ENCODE measurements around the gene TFE3.

The TFE3 gene, protein sequence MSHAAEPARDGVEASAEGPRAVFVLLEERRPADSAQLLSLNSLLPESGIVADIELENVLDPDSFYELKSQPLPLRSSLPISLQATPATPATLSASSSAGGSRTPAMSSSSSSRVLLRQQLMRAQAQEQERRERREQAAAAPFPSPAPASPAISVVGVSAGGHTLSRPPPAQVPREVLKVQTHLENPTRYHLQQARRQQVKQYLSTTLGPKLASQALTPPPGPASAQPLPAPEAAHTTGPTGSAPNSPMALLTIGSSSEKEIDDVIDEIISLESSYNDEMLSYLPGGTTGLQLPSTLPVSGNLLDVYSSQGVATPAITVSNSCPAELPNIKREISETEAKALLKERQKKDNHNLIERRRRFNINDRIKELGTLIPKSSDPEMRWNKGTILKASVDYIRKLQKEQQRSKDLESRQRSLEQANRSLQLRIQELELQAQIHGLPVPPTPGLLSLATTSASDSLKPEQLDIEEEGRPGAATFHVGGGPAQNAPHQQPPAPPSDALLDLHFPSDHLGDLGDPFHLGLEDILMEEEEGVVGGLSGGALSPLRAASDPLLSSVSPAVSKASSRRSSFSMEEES

DNA sequence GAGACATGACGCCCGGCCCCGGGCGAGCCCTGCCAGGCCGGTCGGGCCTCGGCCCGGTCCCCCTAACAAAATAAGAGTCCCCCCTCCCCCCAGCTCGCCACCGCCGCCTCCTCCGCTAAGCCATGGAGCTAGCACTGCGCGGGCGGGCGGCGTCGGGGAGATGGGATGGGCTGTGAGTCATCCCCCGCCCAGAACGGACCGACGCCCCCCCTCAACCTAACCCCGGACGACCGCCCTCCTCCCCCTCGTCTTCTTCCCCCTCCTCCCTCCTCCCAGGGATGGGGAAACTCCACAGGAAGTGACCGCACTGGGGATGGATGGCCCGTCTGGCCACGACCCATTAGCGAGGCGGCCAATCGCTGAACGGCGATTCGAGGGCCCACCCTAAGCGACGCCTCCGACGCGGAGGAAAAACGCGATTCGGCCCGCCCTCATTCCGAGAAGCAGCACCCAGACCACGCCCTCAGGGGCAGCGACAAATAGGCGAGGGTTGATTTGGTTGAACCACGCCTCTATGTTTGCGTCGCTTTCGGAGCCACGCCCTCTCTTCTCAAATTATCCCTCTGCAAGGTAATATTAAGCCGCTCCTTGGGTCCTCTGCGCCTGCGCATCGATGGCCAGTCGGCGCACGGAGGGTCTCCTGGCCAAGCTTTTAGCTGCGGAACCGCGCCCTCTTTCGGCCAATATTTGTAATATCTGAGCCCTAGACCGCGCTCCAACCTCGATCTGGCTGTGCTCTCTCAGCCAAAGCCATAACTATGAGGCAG lies at the start of gene TFE3:
TFE3 (minus strand) TSS at position 138 of the 767 bp plus-strand sequence; CDS start at position 7, 131 bp downstream.
- DNase-seq, result peak; percentile 93

DNA sequence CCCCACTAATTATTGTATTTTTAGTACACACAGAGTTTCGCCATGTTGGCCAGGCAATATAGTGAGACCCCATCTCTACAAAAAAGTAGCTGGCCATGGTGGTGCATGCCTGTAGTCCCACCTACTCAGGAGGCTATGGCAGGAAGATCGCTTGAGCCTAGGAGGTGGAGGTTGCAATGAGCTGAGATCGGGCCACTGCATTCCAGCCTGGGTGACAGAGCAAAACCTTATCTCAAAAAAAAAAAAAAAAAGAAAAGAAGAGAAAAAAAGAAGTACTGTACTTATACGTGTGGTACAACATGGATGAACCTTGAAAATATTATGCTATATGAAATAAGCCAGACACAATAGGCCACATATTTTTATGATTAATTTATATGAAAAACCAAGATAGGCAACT lies 46.4 kb upstream of the TFE3 start:
- DNase-seq, result no peak

DNA sequence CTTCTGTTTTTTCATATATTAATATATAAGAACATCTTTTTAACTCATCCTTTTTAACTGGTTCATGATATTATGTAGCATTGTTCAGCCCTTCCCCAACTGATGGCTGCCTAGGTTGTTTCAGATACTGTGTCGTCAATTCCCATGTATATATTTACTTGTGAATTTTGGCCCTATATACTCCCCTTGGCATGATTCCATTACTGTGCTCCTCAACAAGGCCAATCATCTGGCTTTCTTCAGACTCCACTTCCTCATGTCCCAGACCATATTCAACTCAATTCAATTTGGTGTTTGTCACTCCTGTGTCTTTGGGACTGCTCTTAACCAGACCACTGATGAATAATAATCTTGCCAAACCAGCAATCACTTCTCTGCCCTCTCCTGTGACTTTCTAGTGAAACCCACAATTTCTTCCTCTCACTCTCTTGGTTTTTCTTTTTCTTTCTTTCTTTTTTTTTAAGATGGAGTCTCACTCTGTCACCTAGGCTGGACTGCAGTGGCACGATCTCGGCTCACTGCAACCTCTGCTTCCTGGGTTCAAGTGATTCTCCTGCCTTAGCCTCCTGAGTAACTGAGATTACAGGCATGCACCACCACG lies 39.2 kb upstream of the TFE3 start:
- no peak for DNase-seq

DNA sequence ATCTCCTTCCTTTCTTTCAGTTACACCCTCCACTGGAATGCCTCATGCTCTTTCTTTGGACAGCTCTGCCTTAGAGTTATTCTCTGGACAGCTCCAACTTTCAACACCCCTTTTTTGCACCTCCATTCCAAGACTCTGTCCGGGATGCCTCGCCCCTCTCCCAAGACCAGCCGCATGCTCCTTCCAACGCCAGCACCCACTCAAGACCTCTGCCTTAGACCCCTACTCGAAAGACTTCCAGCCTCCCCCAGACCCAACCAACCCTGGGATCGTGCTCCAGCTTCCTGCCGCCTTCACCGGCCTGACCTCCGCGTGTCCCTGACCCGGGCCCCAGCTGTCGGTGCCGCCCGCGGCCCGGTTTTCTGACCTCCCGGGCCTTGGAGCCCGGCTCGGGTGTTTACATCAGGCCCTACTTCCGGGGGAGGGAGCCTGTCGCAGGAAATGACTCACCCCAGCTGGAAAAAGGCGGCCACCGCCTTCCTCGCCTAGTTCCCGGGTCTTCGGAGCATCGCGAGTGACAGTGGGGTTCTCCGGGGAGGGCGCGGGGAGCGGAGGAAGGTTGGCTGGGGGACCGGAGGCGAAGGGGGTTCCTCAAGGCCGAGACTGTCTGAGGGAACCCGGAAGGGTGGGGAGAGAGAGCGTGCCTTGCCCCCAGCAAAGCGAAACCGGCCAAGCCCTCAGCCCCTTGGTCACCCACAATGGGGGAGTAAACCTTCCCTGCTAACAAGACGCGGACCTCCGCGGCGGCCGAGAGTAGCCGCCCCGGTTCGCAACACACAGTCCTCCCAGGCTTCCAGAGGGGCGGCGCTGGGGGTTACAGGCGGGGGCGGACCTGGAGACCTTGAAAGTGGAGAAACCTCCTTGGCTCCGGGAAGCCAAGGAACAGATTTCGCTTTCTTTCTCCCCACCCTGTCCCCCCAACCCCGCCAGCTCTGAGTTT lies 36.6 kb upstream of the TFE3 start, which contains the start of gene WDR45:
WDR45 (minus strand) TSS at position 399 of the 940 bp plus-strand sequence. CDS start 1,792 bp downstream, outside the sequence.
- peak; percentile 72 for DNase-seq

DNA sequence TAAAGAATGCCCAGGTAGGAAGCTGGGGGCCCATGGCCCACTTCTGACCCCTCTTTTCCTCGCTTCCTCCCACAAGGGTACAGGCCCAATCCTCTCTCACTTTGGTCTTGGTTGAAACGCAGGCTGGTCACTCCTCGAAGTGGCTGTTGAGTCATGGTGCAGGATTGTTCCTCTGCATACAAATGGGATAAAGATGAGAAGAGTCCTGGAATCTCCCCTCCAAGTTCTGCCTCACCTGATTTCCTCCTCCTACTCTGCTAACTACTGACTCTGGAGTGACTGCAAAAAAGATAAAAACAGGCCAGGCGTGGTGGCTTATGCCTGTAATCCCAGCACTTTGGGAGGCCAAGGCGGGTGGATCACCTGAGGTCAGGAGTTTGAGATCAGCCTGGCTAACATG lies 34.8 kb upstream of the TFE3 start:
- no peak for DNase-seq

DNA sequence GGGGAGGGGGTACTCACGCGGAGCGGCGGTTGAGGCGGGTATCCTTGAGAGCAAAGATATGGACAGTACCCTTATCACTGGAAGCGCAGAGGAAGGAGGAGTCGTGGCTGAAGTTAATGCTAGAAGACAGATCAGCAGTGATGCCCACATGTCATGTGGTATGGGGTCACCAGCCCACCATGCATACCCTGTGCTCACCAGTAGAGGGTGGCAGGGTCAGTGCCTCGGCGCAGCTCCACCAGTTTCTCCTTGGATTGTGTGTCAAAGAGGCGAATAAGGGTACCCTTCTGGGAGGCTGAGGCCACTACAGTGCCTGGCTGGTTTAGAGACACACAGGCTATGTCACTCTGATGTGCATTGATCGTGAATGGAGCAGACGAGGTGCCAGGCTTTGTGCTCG lies 32.2 kb upstream of the TFE3 start:
- no peak for DNase-seq

DNA sequence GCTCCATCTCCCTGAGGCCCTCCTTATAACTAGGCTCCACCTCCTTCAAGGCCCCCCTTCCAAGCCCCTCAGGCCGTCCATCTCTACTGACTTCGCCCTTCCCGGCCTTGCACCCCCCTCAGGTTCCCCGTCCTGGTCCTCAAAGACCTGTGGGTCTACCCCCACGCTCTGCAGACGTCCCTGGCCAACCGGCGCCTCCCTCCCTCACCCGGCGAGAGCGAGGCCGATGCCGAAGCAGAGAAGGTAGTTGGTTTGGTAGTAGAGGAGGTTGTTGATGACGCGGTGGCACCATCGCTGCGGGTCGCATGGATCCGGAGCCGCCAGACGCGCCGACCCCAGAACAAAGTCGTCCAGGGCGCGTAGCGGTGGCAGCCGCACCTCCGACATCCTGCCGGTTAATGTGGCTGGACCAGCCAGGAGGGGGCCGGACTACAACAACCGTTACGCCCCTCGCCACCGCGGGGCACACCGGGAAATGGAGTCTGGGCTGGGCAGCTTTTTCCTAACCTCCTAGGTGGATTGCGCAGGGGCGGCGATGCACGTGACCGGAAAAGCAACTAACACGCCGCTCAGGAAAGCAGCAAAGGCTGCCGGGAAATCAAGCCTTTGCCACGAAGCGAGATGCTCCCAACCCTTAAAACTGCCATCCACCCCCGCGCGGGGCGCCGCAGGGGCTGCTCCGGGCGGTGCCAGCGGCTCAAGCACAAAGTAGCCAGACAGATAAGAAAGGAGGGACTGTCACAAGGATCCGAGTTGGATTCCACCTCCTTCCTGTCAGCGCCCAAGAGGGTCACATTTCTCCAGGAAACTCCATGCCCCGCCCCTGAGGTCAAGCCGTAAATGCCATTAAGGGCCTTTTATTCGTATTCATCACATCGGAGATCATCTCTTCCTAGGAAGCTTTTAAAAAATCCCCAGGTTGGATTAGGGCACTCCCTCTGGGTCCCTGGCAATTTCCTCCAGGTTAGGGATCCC lies 30.7 kb upstream of the TFE3 start, which contains the start of gene PRAF2:
PRAF2 (minus strand) TSS at position 402 of the 975 bp plus-strand sequence; CDS start at position 387, 15 bp downstream.
- peak; percentile 88 for DNase-seq

DNA sequence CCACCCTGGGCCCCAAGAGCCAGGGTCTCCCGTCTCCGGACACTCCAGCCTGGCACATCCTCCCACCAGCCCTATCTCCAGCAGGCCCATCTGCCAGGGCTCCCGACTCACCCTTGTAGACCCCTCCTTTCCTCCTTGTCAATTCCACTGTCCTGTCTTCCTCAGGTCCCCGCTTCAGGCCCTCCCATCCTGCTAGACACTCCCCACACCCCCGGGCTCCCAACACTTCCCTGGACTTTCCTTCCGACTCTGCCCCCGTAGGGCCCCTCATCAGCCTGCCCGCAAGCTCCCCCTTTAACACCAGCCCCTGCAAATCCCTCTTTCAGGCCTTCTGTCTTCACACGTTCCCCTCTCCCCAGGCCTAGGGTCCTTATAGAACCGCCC lies 29.5 kb upstream of the TFE3 start:
- DNase-seq, result no peak

DNA sequence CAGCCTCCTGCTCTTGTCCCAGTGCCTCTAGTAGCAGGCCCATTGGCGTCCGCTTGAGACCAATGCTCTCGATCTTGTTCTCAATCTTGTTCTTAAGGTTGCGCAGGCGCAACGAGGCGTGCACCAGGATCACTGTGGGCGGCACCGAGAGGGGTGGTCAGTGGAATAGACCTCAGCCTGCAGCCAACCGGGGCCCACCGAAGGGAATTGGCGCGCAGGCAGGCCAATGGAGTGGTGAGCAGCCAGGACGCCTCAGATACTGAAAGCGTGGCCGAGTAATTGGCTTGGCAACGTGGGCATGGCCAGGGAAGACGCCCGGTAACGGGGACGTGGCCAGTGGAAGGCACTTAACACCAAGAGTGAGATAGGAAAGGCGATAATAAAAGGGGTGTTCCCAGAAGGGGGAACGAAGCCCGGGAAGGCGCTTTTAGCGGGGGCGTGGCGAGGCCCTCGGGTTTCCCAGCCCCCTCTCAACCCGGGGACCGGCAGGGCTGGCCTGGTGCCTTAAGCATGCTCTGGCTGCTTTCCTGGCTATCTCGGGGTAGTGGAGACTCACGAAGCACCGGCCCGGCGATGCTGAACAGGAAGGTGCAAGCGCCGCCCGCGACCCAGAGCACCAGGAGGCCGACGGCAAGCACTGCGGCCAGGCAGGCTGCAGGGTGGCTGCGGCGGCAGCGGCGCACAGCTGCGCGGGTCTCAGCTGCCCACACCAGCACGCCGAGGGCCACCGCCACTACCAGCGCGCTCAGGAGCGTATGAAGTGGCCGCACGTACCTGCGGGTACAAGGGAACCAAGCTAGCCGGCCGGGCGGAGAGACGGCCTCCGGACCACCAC lies 28.9 kb upstream of the TFE3 start:
- DNase-seq, result no peak

DNA sequence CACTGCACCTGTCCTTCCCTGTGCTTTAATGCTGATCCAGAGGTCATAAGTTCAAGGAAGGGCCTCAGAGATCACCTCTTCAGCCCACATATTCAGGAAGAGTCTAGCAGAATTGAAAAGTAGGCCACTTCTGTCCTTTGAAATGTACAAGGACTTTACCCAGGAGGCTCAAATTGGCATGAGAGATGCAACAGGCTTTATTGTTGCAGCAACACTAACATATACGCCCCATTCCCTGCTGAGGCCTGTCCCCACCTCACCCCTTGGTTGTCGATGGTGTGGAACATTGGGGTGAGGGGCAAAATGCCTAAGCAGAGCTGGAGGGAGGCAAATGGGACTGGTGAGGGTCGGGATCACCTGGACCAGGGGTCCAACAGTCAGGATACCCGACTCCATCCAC lies 27.8 kb upstream of the TFE3 start:
- DNase-seq, result no peak

DNA sequence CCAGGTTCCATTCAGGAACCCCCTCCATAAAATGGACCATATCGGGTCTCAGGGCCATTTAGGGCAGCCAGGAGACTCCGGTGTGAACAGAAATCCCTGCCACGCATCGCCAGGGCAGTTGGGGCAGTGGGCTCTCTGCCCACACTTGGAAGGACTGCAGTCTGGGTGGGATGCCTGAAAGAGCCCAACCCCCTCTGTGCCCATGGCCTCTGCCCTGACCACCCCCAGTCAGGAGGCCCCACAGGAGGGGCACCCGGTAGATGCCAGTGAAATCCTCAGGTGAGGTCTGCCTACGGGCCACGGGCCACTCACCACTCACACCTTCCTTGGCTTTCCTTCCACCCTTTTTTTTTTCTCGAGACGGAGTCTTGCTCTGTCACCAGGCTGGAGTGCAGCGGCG lies 25.9 kb upstream of the TFE3 start:
- no peak for DNase-seq

DNA sequence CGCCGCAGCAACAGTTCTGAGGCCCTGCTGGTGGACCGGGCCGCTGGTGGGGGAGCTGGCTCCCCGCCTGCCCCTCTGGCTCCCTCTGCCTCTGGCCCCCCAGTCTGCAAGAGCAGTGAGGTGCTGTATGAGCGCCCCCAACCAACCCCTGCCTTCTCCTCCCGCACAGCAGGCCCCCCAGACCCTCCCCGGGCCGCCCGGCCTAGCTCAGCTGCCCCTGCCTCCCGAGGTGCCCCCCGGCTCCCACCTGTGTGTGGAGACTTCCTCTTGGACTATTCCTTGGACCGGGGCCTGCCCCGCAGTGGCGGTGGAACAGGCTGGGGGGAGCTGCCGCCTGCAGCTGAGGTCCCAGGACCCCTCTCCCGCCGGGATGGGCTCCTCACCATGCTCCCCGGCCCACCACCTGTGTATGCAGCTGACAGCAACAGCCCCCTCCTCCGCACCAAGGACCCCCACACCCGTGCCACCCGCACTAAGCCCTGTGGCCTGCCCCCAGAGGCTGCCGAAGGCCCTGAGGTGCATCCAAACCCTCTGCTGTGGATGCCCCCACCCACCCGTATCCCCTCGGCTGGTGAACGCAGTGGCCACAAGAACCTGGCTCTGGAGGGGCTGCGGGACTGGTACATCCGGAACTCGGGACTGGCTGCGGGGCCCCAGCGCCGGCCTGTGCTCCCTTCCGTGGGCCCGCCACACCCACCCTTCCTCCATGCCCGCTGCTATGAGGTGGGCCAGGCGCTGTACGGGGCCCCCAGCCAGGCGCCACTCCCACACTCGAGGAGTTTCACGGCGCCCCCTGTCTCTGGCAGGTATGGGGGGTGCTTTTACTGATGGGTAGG lies 24.3 kb upstream of the TFE3 start:
- no peak for DNase-seq

DNA sequence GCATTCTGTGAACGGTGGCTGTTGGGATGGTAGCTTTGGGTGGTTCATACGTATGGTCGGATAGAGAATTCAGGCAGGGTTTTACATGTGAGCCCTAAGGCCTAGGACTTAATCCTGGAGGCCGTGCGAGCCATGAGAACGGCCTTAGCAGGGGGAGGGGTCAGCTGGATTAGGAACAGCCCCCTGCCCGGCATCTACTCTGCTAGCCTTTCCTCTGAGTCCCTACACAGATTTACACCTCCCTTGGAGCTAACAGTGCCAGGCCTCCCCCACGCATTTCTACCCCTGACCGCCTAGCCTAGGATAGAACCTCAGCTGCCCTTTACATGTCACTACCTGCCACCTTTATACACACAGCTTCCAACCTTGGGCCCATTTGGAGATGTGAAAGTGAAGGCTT lies 23.5 kb upstream of the TFE3 start:
- DNase-seq, result no peak

DNA sequence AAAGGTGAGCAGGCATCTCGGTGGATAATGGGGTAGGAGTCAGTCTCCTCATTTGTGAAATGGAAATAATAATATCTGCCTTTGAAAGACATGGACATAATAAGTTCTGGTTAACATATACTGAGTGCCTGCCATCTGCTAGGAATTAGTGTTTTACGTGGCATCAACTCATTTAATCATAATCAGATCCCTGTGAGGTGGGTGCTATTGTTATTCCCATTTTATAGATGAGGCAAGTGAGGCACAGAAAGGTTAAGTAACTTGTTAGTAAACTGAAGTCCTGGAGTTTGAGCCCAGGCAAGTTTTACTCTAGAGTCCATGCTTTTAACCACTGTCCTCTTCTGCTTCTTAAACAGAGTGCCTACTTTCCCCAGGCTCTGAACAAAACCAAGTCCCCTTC lies 23.1 kb upstream of the TFE3 start:
- DNase-seq, result no peak

DNA sequence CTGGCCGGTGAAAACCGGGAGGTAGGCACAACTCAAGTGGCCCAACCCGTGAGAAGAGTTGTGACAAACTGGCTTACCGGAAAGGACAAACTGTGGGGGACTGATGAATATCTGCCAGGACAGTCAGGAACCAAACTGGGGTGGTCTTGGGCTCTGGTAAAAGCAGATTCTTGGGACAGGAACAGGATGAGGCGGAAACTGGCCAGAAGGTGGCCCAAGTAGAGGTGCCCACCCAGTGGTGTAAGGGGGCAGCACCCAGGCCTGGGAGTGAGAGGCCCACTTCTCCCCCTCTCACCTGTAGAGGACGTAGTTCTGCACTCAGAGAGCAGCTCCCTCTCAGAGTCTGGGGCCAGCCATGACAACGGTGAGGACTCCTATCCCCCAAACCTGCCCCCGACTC lies 21.6 kb upstream of the TFE3 start:
- DNase-seq, result no peak

DNA sequence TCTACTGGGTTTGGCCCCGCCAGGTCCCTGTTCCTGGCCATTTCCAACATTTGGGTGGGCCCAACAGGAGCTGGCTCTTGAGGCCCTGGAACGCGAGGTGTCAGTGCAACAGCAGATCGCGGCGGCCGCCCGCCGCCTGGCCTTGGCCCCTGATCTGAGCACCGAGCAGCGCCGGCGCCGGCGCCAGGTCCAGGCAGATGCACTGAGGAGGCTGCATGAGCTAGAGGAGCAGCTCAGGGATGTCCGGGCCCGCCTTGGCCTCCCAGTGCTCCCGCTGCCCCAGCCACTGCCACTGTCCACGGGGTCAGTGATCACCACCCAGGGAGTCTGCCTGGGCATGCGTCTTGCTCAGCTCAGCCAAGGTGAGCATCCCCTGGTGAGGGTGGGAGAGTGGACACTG lies 21.1 kb upstream of the TFE3 start:
- no peak for DNase-seq

DNA sequence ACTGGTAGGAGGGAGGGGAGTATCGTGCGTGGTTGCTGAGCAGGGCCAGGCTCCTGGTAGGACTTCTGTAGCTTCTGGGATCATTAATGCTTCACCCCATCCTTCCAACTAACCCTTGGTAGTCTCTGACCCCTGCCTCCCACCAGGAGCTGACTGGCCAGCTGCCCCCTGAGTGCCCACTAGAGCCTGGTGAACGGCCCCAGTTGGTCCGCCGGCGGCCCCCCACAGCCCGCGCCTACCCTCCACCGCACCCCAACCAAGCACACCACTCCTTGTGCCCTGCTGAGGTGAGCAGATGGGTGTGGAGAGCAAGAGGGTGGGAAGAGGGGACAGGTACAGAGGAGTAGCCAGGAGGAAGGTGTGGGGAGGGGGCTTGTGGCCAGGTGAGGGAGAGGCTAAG lies 20.6 kb upstream of the TFE3 start:
- no peak for DNase-seq

DNA sequence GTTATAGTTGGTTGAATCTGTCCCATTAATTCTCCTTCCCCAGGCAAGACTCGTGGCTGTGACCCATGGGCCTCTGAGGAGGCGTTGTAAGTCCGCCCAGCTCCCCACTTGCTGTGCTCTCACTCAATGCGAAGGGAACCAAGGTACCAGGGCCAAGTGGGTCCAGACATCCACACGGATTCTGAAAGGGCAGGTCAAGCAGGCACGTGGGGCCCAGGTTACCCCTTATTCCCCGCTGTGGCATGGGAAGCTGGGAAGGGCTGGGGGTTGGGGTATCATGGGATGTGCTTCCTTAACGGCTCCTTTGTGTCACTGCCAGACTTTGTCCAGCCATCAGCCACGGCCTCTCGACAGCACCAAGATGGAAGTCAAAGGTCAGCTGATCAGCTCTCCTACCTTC lies 18.8 kb upstream of the TFE3 start:
- DNase-seq, result no peak

DNA sequence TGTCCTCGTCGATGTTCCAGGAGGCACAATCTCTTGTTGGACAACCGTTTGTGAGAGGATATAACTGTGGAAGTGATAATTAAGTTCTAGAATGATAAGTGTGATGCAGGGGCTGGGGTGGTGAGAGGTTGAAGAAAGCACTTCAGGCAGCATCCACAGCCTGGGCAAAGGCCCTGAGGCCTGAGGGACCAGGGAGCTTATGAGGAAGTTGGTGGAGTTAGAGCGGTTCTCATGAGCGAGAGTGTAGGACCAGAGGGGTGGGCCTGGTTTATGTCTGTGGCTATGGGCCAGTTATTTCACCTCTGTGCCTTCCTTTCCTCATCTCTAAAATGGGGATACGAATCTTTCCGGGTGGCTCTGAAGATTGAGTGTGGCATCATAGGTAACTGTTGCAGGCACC lies 18.3 kb upstream of the TFE3 start:
- no peak for DNase-seq

Data from activated CD8-positive, alpha-beta memory T cell treated with anti-CD3 and anti-CD28 coated beads, Interleukin-2, amount 50 U/mL, for 4 hours (primary cell).